H7 (cell line): Measurements from ENCODE around the gene LMO7. TPM values are rescaled to one million over a fixed set of nuclear protein-coding genes. Genes with fewer than 3 reads are reported as not detected.
A peak's percentile ranks its signal among the peaks of the same experiment; 100 is the strongest.

ENCODE experiments used
- DNase-seq: peaks from one replicate; pipeline ENCODE4 v3.0.0; 2012
- H3K27me3 ChIP-seq: 2 replicates; pipeline ENCODE4 v1.6.0; 2011; ENCODE audit warnings: mild to moderate bottlenecking, low read length; ENCODE audit not compliant: control insufficient read depth, insufficient read depth
- H3K36me3 ChIP-seq: replicated peaks from 2 replicates; pipeline ENCODE4 v1.5.1; 2011; ENCODE audit warnings: low read length; ENCODE audit not compliant: control insufficient read depth, insufficient read depth
- H3K4me3 ChIP-seq: 2 replicates; pipeline ENCODE4 v1.5.1; 2011; ENCODE audit warnings: low read depth, mild to moderate bottlenecking, control low read depth, low read length, moderate library complexity; ENCODE audit not compliant: insufficient read depth
- total RNA-seq: library from RNA; depleted of rRNA; stranded (reverse); fragments of >200 nt; shearing (Covaris generic); gene quantifications from 2 replicates; pipeline ENCODE4 v1.2.3, GENCODE V29; 2014

Gene LMO7
- total RNA-seq, 1 experiment from 2014 or later: 7.6 TPM

GRCh38 chr13:75841905-75842304 lies 205.8 kb downstream of the LMO7 start:
- no peaks in the 10 kb centered on the region for H3K27me3 ChIP-seq
- H3K36me3 ChIP-seq: peaks cover 6% of the 10 kb centered on the region
- DNase-seq: no peak
- H3K4me3 ChIP-seq: no peak overlapping the region

GRCh38 chr13:75843074-75843473 lies 206.9 kb downstream of the LMO7 start:
- H3K27me3 ChIP-seq: no peaks in the 10 kb centered on the region
- peaks cover 6% of the 10 kb centered on the region for H3K36me3 ChIP-seq
- no peak for DNase-seq
- H3K4me3 ChIP-seq: no peak overlapping the region

DNA sequence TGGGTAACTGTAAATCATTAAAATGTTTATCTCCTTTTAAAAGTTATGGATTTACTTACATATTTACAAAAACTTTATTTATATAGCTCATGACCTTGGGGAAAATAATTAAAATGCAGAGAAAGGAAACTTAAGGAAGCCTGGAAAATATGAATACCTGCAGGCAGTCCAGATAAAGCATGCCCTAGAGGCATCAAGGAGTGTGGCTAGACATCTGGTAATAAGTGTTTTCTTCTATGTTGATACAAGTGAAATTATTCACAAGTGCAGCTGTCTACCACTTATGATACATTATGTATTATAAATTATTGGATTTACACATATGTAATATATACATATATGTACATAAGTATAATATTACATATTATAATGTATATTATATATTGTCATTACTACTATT lies 207.9 kb downstream of the LMO7 start:
- H3K36me3 ChIP-seq: peaks cover 6% of the 10 kb centered on the region
- no peaks in the 10 kb centered on the region for H3K27me3 ChIP-seq
- no peak overlapping the region for H3K4me3 ChIP-seq
- DNase-seq: no peak

DNA sequence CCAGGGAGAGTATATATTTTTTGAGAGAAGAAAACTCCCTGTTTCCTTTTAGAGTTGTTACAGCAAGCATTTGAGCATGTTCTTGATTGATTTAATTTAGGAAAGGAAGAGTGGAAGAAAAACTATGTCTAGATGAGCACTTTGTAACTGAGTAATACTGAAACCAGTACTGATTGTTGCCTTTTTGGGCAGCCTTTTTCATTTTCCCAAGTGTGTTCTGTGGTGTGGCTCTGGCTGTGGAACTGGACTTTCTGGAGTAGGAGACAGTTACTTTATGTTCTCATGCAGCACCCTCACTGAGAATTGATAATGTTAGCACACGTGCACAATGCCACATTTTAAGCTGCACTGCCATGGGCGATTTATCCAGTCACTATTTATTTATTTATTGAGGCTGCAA lies 211.5 kb downstream of the LMO7 start:
- Histone ChIP-seq H3K27me3 (no peaks in the 10 kb centered on the region), H3K4me3 (no peak overlapping the region), H3K36me3 (peaks cover 2% of the 10 kb centered on the region; the same call in 1 of the 2 replicates)
- no peak for DNase-seq

GRCh38 chr13:75850916-75851315 lies 214.8 kb downstream of the LMO7 start:
- Histone ChIP-seq H3K4me3 (no peak overlapping the region), H3K36me3 (no peaks in the 10 kb centered on the region; the same call in 1 of the 2 replicates), H3K27me3 (no peaks in the 10 kb centered on the region)
- DNase-seq: no peak

DNA sequence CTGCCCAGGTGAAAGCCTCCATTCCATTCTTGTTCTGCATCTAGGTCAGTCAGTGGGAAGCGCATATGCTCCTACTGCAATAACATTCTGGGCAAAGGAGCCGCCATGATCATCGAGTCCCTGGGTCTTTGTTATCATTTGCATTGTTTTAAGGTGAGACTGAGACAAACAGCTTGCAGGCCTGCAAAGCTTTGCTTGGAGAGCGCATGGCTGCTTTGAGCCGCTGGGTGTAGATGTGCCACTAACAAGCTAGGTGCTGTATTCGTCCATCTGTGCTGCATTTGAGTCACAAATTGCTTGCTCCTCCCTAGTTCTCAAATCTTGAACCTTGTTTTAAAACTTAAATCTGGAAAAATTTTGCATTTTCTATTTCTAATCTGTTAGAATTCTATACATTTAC lies 219.1 kb downstream of the LMO7 start:
- Histone ChIP-seq H3K4me3 (no peak overlapping the region), H3K36me3 (no peaks in the 10 kb centered on the region; the same call in 1 of the 2 replicates), H3K27me3 (no peaks in the 10 kb centered on the region)
- DNase-seq: no peak

- Histone ChIP-seq H3K27me3 (no peaks in the 10 kb centered on the region), H3K36me3 (no peaks in the 10 kb centered on the region; the same call in 1 of the 2 replicates)
These were observed 219.7 kb downstream of the LMO7 start for GRCh38 chr13:75855847-75856246.

GRCh38 chr13:75857291-75857690 lies 221.2 kb downstream of the LMO7 start:
- Histone ChIP-seq H3K27me3 (no peaks in the 10 kb centered on the region), H3K4me3 (no peak overlapping the region), H3K36me3 (no peaks in the 10 kb centered on the region; the same call in 1 of the 2 replicates)
- no peak for DNase-seq

More at GRCh38 chr13:75855847-75856246, 219.7 kb downstream of the LMO7 start:
- no peak overlapping the region for H3K4me3 ChIP-seq
- no peak for DNase-seq

GRCh38 chr13:75860935-75861334 lies 224.8 kb downstream of the LMO7 start:
- H3K36me3 ChIP-seq: no peaks in the 10 kb centered on the region
- no peak for DNase-seq
- no peak overlapping the region for H3K4me3 ChIP-seq
- H3K27me3 ChIP-seq: no peaks in the 10 kb centered on the region

GRCh38 chr13:75861786-75862185 lies 225.7 kb downstream of the LMO7 start:
- no peak for DNase-seq
- H3K27me3 ChIP-seq: no peaks in the 10 kb centered on the region

GRCh38 chr13:75864718-75865117 lies 228.6 kb downstream of the LMO7 start:
- Histone ChIP-seq H3K36me3 (no peaks in the 10 kb centered on the region), H3K4me3 (no peak overlapping the region), H3K27me3 (no peaks in the 10 kb centered on the region)
- no peak for DNase-seq

More at GRCh38 chr13:75861786-75862185, 225.7 kb downstream of the LMO7 start:
- Histone ChIP-seq H3K4me3 (no peak overlapping the region), H3K36me3 (no peaks in the 10 kb centered on the region)

GRCh38 chr13:75867379-75868117 lies 231.4 kb downstream of the LMO7 start:
- no peak overlapping the region for H3K4me3 ChIP-seq
- no peak for DNase-seq
- H3K27me3 ChIP-seq: no peaks in the 10 kb centered on the region
- H3K36me3 ChIP-seq: no peaks in the 10 kb centered on the region

GRCh38 chr13:75869981-75870380 lies 233.9 kb downstream of the LMO7 start:
- no peak for DNase-seq
- Histone ChIP-seq H3K27me3 (no peaks in the 10 kb centered on the region), H3K36me3 (no peaks in the 10 kb centered on the region)

DNA sequence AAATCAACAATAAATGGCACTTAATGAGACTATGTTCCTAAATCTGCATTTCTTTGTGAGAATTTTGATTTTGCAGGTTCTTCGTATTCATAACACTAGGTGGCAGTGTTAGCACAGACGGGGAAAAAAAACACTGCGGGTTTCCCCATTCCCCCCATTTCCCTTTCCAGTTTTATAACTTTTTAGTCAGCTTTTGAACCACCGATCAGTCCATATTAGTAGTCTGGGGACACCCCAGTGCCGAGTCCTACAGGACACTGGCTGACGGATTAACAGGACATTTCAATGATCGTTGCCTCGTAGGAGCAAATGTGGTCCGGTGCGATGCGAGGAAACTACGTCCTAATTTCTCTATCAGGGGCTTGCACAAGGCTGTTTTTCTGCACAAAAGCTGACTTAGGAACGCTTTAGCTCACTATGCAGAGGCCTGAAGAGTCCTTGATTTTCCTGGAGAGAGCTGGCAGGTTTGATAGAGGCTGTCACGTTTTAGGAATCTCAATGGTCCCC lies 234.3 kb downstream of the LMO7 start:
- no peaks in the 10 kb centered on the region for H3K27me3 ChIP-seq
- peak; percentile 36 for DNase-seq
- no peaks in the 10 kb centered on the region for H3K36me3 ChIP-seq
- H3K4me3 ChIP-seq: no peak overlapping the region

More at GRCh38 chr13:75869981-75870380, 233.9 kb downstream of the LMO7 start:
- no peak overlapping the region for H3K4me3 ChIP-seq

- no peak overlapping the region for H3K4me3 ChIP-seq
- no peaks in the 10 kb centered on the region for H3K36me3 ChIP-seq
- DNase-seq: no peak
- no peaks in the 10 kb centered on the region for H3K27me3 ChIP-seq
These were observed 234.9 kb downstream of the LMO7 start for GRCh38 chr13:75871059-75871458.
